Suprapubic skin (tissue), 4 donors: ENCODE results near the gene LSM2. TPM values are rescaled to one million over a fixed set of nuclear protein-coding genes. Genes with fewer than 3 reads are reported as not detected.
A peak's percentile ranks its signal among the peaks of the same experiment; 100 is the strongest.
"Not testable (repeated sequence)": the region's sequence is repeated elsewhere in the genome, so short reads cannot be mapped to it uniquely, and the experiment has no call there.

Experiments
- DNase-seq, 2 donors: peaks; one replicate each; pipeline ENCODE4 v3.0.0-alpha.2; 2019; ENCODE audit warnings: low spot score in 2 of 2
- H3K27ac ChIP-seq: fragments of 200-600 bp; sonication (generic); one replicate; pipeline ENCODE4 v1.5.1; 2019
- H3K27me3 ChIP-seq: fragments of 200-600 bp; sonication (generic); one replicate; pipeline ENCODE4 v1.5.1; 2019
- H3K36me3 ChIP-seq: fragments of 200-600 bp; sonication (generic); one replicate; pipeline ENCODE4 v1.5.1; 2019
- H3K4me1 ChIP-seq: fragments of 200-600 bp; sonication (generic); one replicate; pipeline ENCODE4 v1.5.1; 2019
- H3K4me3 ChIP-seq: fragments of 200-600 bp; sonication (generic); one replicate; pipeline ENCODE4 v1.5.1; 2019; ENCODE audit warnings: mild to moderate bottlenecking
- H3K9me3 ChIP-seq: fragments of 200-600 bp; sonication (generic); one replicate; pipeline ENCODE4 v1.5.1; 2019
- EP300 ChIP-seq: sonication (generic); formaldehyde crosslinking; IDR thresholded peaks from one replicate; pipeline ENCODE4 v1.6.1; 2017; ENCODE audit warnings: antibody characterized with exemption
- POLR2A ChIP-seq, 2 donors: fragments of 450-650 bp; IDR thresholded peaks; one replicate each; pipeline ENCODE4 v1.6.1; 2017; ENCODE audit warnings: antibody characterized with exemption in 2 of 2, mild to moderate bottlenecking in 2 of 2, moderate library complexity in 2 of 2
- POLR2AphosphoS5 ChIP-seq, 3 donors: sonication (generic); formaldehyde crosslinking; IDR thresholded peaks; one replicate each; pipeline ENCODE4 v1.6.1; 2017; ENCODE audit warnings: antibody characterized with exemption in 3 of 3
- WGBS: methylation state at CpG from one replicate; pipeline ENCODE4 v1.1.5; 2018; 5-methylcytosine and 5-hydroxymethylcytosine counted together
- total RNA-seq, 4 donors: library from RNA; depleted of rRNA; stranded (reverse); fragments of >200 nt; gene quantifications; one replicate each; pipeline ENCODE4 v1.1.0, GENCODE V29; 2016
- TF ChIP-seq, protein P1 (sequence below), 2 donors: fragments of 200-600 bp in 1 of 2; fragments of 450-650 bp in 1 of 2; sonication (generic) in 1 of 2; IDR thresholded peaks; one replicate each; pipeline ENCODE4 v1.5.1; 2016 to 2019; ENCODE audit warnings: antibody characterized with exemption in 2 of 2, mild to moderate bottlenecking in 1 of 2, moderate library complexity in 1 of 2

Gene LSM2
- total RNA-seq, 4 donors from 2014 or later: 21.7 to 39.5 (median 30.2) TPM

DNA sequence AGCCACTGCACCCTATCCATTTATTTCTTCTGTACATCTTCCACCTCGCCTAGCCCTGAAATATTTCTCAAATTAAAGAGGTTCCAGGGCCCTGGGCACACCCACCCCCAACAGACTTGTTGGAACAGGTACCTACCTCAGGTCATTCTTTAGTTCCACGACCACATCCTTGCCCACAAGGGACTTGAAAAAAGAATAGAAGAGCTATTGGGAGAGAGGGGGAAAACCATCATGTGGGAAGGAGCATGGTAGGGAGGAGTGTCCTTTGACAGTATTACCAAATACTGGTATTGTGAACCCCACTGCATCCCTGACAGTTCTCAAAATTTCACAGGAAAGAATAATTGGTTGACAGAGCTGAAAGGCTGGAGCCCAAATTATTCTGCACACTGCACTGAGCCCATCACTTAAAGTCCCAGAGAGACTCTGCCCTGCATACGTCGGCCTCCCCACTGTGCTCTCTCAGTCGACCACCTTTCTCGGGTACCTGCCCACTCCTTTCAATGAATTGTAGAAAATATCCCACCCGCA lies 762 bp downstream of the LSM2 start:
- no peaks in the 10 kb centered on the region for H3K9me3 ChIP-seq
- DNase-seq: no peak
- no peaks in the 10 kb centered on the region for H3K27me3 ChIP-seq
- H3K4me1 ChIP-seq: peaks cover 18% of the 10 kb centered on the region
- 11% methylated on average over 7 of the region's 7 CpGs for WGBS
- TF ChIP-seq, protein P1, sequence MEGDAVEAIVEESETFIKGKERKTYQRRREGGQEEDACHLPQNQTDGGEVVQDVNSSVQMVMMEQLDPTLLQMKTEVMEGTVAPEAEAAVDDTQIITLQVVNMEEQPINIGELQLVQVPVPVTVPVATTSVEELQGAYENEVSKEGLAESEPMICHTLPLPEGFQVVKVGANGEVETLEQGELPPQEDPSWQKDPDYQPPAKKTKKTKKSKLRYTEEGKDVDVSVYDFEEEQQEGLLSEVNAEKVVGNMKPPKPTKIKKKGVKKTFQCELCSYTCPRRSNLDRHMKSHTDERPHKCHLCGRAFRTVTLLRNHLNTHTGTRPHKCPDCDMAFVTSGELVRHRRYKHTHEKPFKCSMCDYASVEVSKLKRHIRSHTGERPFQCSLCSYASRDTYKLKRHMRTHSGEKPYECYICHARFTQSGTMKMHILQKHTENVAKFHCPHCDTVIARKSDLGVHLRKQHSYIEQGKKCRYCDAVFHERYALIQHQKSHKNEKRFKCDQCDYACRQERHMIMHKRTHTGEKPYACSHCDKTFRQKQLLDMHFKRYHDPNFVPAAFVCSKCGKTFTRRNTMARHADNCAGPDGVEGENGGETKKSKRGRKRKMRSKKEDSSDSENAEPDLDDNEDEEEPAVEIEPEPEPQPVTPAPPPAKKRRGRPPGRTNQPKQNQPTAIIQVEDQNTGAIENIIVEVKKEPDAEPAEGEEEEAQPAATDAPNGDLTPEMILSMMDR (IDR thresholded peaks at IDR 0.05): no peak
- TF ChIP-seq POLR2AphosphoS5 (IDR thresholded peaks at IDR 0.05) (no peak), EP300 (no peak), POLR2A (IDR thresholded peaks at IDR 0.05) (no peak)
- peak overlapping the region; percentile 73 for H3K4me3 ChIP-seq
- H3K27ac ChIP-seq: peak overlapping the region; percentile 93
- peaks cover 5% of the 10 kb centered on the region for H3K36me3 ChIP-seq

- H3K27ac ChIP-seq, DNase-seq, H3K4me3 ChIP-seq, H3K27me3 ChIP-seq, H3K9me3 ChIP-seq, H3K36me3 ChIP-seq: not testable (repeated sequence)
- H3K4me1 ChIP-seq: peaks cover 22% of the 10 kb centered on the region
- WGBS: 96% methylated on average over 5 of the region's 8 CpGs
Measured at GRCh38 chr6:31801031-31801927, 5.5 kb downstream of the LSM2 start.

GRCh38 chr6:31799781-31800180 lies 7.0 kb downstream of the LSM2 start:
- Histone ChIP-seq H3K27ac (no peak overlapping the region), H3K27me3 (no peaks in the 10 kb centered on the region), H3K36me3 (peaks cover 5% of the 10 kb centered on the region), H3K9me3 (no peaks in the 10 kb centered on the region), H3K4me3 (no peak overlapping the region), H3K4me1 (peaks cover 21% of the 10 kb centered on the region)
- WGBS: 78% methylated on average over 12 of the region's 12 CpGs
- no peak for TF ChIP-seq EP300
- no peak for TF ChIP-seq POLR2A (IDR thresholded peaks at IDR 0.05)
- TF ChIP-seq POLR2AphosphoS5 (IDR thresholded peaks at IDR 0.05): no peak
- TF ChIP-seq, protein P1 (IDR thresholded peaks at IDR 0.05): no peak
- DNase-seq: no peak

DNA sequence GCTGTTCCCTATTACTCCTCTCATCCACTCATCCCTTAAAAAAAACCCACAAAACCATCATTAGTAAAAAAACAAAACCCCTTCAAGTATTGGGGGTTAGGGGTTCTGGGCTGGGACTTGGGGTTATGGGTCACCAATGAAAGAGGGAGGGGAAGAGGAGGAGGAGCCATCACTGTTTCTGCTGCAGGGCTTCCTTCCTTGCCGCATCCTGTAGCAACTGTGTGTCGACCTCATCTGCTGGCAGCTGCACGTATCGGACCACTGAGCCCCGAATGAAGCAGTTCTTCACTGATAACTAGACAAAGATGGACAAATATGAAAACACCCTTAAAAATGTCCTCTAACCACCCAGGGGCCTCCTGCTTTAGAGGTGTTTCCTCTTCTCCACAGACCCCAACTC lies 9.2 kb downstream of the LSM2 start:
- H3K4me3 ChIP-seq: no peak overlapping the region
- H3K27me3 ChIP-seq: no peaks in the 10 kb centered on the region
- WGBS: 46% methylated on average over 5 of the region's 5 CpGs
- H3K36me3 ChIP-seq: peaks cover 5% of the 10 kb centered on the region
- TF ChIP-seq POLR2AphosphoS5 (IDR thresholded peaks at IDR 0.05): no peak
- no peak for TF ChIP-seq EP300
- TF ChIP-seq, protein P1 (IDR thresholded peaks at IDR 0.05): no peak
- no peak for TF ChIP-seq POLR2A (IDR thresholded peaks at IDR 0.05)
- H3K4me1 ChIP-seq: peaks cover 36% of the 10 kb centered on the region
- H3K9me3 ChIP-seq: no peaks in the 10 kb centered on the region
- no peak overlapping the region for H3K27ac ChIP-seq
- DNase-seq: no peak

GRCh38 chr6:31796993-31797385 lies 9.8 kb downstream of the LSM2 start:
- Histone ChIP-seq H3K27me3 (no peaks in the 10 kb centered on the region), H3K9me3 (no peaks in the 10 kb centered on the region), H3K4me1 (peaks cover 36% of the 10 kb centered on the region), H3K36me3 (peaks cover 9% of the 10 kb centered on the region), H3K27ac (no peak overlapping the region), H3K4me3 (no peak overlapping the region)
- no peak for DNase-seq
- TF ChIP-seq POLR2AphosphoS5 (IDR thresholded peaks at IDR 0.05) (no peak), POLR2A (IDR thresholded peaks at IDR 0.05) (no peak), EP300 (no peak)
- TF ChIP-seq, protein P1 (IDR thresholded peaks at IDR 0.05): no peak
- WGBS: 64% methylated on average over 2 of the region's 2 CpGs
